Esophagus (tissue), 2 donors: Measurements from ENCODE around the gene SLC39A11. TPM values are rescaled to one million over a fixed set of nuclear protein-coding genes. Genes with fewer than 3 reads are reported as not detected.

Experiments
- H3K27ac ChIP-seq, 2 donors: one replicate each; pipeline ENCODE4 v1.5.1; 2013; ENCODE audit warnings: low read depth in 2 of 2, mild to moderate bottlenecking in 2 of 2, inconsistent platforms in 1 of 2, low read length in 1 of 2, moderate library complexity in 1 of 2
- H3K27me3 ChIP-seq, 2 donors: one replicate each; pipeline ENCODE4 v1.6.1; 2013; ENCODE audit warnings: low read length in 2 of 2, control low read depth in 1 of 2, mild to moderate bottlenecking in 1 of 2; ENCODE audit not compliant: insufficient read depth in 2 of 2, control insufficient read depth in 1 of 2
- H3K36me3 ChIP-seq, 2 donors: one replicate each; pipeline ENCODE4 v1.6.1; 2013; ENCODE audit warnings: low read length in 1 of 2; ENCODE audit not compliant: control insufficient read depth in 2 of 2, insufficient read depth in 2 of 2
- H3K4me1 ChIP-seq, 2 donors: one replicate each; pipeline ENCODE4 v1.6.1; 2013; ENCODE audit warnings: low read length in 1 of 2; ENCODE audit not compliant: control insufficient read depth in 2 of 2, insufficient read depth in 2 of 2
- H3K4me3 ChIP-seq, 2 donors: one replicate each; pipeline ENCODE4 v1.5.1; 2013; ENCODE audit warnings: low read length in 2 of 2, mild to moderate bottlenecking in 2 of 2, low read depth in 1 of 2, moderate library complexity in 1 of 2
- H3K9me3 ChIP-seq, 2 donors: one replicate each; pipeline ENCODE4 v1.6.1; 2013; ENCODE audit warnings: mild to moderate bottlenecking in 2 of 2, low read depth in 1 of 2, low read length in 1 of 2, moderate library complexity in 1 of 2; ENCODE audit not compliant: control insufficient read depth in 2 of 2, insufficient read depth in 1 of 2
- WGBS, 2 donors: extraction: QIAGEN DNeasy Blood & Tissue Kit; methylation state at CpG; one replicate each; pipeline ENCODE4 v1.1.7; 2013; 5-methylcytosine and 5-hydroxymethylcytosine counted together
- polyA plus RNA-seq, 2 donors: library from polyadenylated mRNA; stranded (reverse); fragments of 200-250 nt; gene quantifications; one replicate each; pipeline ENCODE4 v1.2.3, GENCODE V29; 2013
- donor health status: healthy with polysubstance abuse.
- donor health status: Bipolar disorder and iron deficiency.

Gene SLC39A11
- polyA plus RNA-seq, 2 donors: 10.6 to 11.7 TPM

DNA sequence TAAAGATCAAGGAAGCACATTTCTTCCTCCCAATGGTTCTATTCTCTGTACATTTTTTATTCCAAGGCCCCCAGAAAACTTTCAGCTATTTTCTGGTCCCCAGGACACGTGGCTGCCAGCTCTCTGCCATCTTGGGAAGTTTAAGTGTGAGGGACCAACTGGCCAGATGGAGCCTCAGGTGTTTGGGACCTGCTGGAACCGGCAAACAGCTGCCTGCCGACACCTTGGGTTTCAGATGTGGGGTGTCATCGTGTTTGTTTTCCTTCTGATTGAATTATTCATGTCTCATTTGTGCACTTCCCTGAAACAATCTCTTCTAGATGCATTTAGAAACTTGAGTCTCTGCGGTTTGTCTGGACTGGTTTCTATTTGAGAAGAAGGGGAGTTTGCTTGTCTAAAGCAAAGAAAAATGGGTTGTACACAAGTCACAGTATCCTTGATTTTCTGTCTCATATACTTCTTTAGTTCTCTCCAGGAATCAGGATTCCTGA lies 386.5 kb downstream of the SLC39A11 start:
- Histone ChIP-seq H3K4me1 (peaks cover 0 to 7% of the 10 kb centered on the region in 2 donors), H3K4me3 (no peak overlapping the region), H3K36me3 (no peaks in the 10 kb centered on the region), H3K27ac (peak overlapping the region in 1 of 2 donors; percentile 34), H3K27me3 (no peaks in the 10 kb centered on the region), H3K9me3 (no peaks in the 10 kb centered on the region)
- WGBS, 2 donors: 48 to 61% methylated on average over 5 of the region's 5 CpGs

DNA sequence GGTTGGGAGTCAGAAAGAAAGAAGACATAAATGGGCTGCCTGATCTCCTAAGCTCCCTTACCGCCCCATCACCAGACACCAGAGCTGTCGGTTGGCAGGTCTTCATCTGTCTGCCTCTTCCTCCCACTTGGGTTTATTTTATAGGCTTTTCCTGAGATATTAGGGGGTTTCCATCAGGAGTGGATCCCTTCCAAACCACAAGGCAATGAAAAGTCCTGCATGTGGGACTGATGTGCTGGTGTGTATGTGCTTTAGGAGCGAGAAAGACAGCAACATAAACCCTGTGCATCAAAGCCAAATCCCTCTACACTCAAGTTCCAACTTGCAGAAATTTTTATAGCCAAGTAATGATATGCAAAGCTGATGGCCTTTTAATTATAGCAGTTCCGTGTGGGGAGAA lies 389.5 kb downstream of the SLC39A11 start:
- Histone ChIP-seq H3K4me1 (peaks cover 0 to 13% of the 10 kb centered on the region in 2 donors), H3K4me3 (no peak overlapping the region), H3K9me3 (no peaks in the 10 kb centered on the region), H3K27ac (peak overlapping the region; percentile 18 to 72), H3K27me3 (no peaks in the 10 kb centered on the region), H3K36me3 (no peaks in the 10 kb centered on the region)
- 45 to 53% methylated on average over 4 of the region's 4 CpGs for WGBS, 2 donors

DNA sequence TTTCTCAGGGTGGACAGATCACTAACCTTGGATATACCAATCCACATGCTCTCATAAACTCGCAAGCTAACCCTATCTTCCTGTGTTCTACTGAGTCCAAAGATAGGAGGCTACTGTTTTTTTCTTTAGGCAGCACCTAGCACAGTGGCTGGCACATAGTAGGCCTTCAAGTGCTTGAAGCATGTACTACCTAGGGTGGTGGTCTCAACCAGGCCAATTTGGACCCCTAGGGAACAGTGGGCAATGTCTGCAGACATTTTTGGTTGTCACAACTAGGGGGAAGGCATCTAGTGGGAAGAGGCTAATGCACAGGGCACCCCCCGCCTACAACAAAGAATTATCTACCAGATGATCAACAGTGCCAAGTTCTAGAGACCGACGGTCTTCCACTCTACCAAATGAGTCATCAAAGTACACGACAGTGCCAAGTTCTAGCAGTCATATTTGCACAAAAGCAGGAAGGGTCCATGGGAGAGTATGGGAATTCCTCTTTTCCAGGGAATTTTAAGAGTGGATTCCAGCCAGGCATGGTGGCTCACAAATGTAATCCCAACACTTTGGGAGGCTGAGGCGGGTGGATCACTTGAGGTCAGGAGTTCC lies 390.3 kb downstream of the SLC39A11 start:
- no peaks in the 10 kb centered on the region for H3K9me3 ChIP-seq
- peaks cover 0 to 11% of the 10 kb centered on the region in 2 donors for H3K4me1 ChIP-seq
- H3K4me3 ChIP-seq: no peak overlapping the region
- 46 to 62% methylated on average over 6 of the region's 6 CpGs for WGBS, 2 donors
- no peaks in the 10 kb centered on the region for H3K36me3 ChIP-seq
- no peak overlapping the region for H3K27ac ChIP-seq
- no peaks in the 10 kb centered on the region for H3K27me3 ChIP-seq

DNA sequence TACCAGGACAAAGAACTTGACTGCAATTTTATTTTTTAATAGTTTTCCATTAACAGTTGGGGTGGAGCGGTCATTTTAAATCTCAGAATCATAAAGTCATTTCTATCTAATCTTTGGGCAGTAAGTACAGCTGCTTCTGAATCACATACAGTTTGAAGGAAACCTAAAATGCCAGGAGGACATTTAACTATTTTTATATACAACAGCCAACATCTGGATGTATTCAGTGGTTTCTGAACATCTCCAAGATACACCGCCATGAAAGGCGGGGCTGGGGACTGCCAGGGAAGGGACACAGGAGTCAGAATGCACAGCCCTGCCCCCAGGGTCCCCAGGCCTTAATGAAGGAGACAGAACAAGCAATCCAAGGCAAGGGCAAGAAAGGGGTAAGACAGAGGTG lies 392.3 kb downstream of the SLC39A11 start:
- no peaks in the 10 kb centered on the region for H3K36me3 ChIP-seq
- WGBS, 2 donors: 94 to 95% methylated on average over 3 of the region's 3 CpGs
- peaks cover 0 to 11% of the 10 kb centered on the region in 2 donors for H3K4me1 ChIP-seq
- H3K27ac ChIP-seq: no peak overlapping the region
- H3K9me3 ChIP-seq: no peaks in the 10 kb centered on the region
- H3K27me3 ChIP-seq: no peaks in the 10 kb centered on the region
- no peak overlapping the region for H3K4me3 ChIP-seq

DNA sequence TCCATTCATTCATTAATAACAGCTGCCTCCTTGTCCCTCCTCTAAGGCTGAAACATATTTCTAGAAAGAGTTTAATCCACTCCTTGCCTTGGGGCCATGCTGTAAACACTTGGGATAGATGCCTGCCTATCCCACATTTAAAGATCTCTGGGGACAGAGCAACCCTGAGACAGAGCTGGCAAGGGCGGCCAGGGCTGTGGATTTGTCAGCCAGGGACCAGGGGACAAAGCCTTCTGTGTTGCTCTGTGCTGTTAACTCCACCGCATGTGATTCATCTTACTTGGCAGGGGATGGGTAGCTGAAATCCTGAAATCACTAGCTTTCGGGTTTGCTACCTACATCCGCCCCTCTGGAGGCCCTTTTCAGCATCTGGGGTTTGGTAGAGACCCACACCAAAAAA lies 392.9 kb downstream of the SLC39A11 start:
- H3K9me3 ChIP-seq: no peaks in the 10 kb centered on the region

DNA sequence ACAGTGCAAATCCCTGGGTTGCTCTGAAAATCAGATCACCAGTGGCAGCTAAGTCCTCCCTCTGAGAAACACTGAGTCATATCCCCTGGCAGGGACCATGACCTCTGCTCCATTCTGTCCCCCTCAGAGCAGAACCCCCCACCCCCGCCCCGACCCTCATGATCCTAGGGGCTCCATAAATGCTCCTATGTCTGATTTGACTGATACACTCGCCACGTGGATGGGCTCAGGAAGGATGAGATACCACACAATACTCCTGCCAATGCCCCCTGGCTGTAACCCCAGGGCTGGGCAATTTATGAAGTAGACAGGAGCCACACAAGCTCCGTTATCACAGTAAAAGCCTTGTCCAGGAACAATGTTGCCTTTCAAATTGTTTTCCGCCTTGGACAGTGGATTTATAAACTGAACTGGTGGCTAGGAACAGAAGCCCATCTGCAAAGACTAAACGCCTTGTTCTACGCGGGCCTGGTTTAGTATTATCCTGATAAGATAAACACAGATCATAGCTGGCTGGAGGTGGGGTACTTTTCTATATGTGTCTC lies 394.8 kb downstream of the SLC39A11 start:
- 71 to 81% methylated on average over 9 of the region's 9 CpGs for WGBS, 2 donors
- H3K4me1 ChIP-seq: peaks cover 0 to 9% of the 10 kb centered on the region in 2 donors
- no peak overlapping the region for H3K27ac ChIP-seq
- H3K27me3 ChIP-seq: no peaks in the 10 kb centered on the region
- H3K36me3 ChIP-seq: no peaks in the 10 kb centered on the region
- H3K9me3 ChIP-seq: no peaks in the 10 kb centered on the region
- H3K4me3 ChIP-seq: no peak overlapping the region

More for the DNA sequence above, 392.9 kb downstream of the SLC39A11 start:
- 51 to 52% methylated on average over 4 of the region's 4 CpGs for WGBS, 2 donors
- no peak overlapping the region for H3K27ac ChIP-seq
- H3K4me1 ChIP-seq: peaks cover 0 to 11% of the 10 kb centered on the region in 2 donors
- H3K27me3 ChIP-seq: no peaks in the 10 kb centered on the region
- H3K4me3 ChIP-seq: no peak overlapping the region
- H3K36me3 ChIP-seq: no peaks in the 10 kb centered on the region

DNA sequence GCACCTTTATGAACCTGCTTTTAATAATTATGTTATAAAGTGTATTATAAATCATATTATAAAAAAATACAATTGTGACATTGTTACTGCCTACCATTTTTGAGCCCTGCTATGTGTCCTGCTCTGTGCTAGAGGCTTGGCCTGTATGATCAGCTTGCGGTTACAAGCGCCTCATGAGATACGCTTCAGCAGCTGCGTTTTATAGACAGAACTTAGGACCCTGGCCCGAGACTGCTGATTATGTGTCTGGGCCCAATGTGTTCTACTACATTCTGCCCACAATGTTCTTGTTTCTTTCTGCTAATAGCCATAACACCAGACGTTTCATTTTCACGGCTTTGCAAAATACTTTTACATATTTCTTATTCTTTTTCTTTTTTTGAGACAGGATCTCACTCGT lies 395.8 kb downstream of the SLC39A11 start:
- no peak overlapping the region for H3K27ac ChIP-seq
- H3K27me3 ChIP-seq: no peaks in the 10 kb centered on the region
- 87 to 93% methylated on average over 8 of the region's 8 CpGs for WGBS, 2 donors
- H3K36me3 ChIP-seq: no peaks in the 10 kb centered on the region
- H3K4me3 ChIP-seq: no peak overlapping the region
- H3K4me1 ChIP-seq: peaks cover 0 to 6% of the 10 kb centered on the region in 2 donors
- no peaks in the 10 kb centered on the region for H3K9me3 ChIP-seq

DNA sequence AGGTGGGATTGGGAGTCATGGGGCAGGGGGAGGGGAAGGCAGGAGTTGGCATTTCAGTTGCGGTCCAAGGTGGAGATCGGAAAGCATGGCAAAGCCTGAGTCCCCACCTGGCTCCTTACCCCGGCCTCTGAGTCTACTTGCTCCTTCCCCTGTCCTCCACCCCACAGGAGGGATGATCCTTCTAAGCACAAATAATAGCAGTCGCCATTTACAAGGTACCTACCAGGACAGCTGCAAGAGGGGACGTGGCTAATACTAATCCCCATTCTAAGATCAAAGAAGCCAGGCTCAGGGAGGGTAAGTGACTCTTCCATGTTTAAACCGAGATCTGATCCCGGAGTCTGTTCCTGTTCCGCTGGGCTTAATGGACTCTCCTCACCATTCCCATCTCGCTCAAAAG lies 396.3 kb downstream of the SLC39A11 start:
- Histone ChIP-seq H3K4me1 (peaks cover 0 to 6% of the 10 kb centered on the region in 2 donors), H3K9me3 (no peaks in the 10 kb centered on the region), H3K27ac (no peak overlapping the region), H3K36me3 (no peaks in the 10 kb centered on the region), H3K4me3 (no peak overlapping the region), H3K27me3 (no peaks in the 10 kb centered on the region)
- 94 to 95% methylated on average over 9 of the region's 9 CpGs for WGBS, 2 donors

DNA sequence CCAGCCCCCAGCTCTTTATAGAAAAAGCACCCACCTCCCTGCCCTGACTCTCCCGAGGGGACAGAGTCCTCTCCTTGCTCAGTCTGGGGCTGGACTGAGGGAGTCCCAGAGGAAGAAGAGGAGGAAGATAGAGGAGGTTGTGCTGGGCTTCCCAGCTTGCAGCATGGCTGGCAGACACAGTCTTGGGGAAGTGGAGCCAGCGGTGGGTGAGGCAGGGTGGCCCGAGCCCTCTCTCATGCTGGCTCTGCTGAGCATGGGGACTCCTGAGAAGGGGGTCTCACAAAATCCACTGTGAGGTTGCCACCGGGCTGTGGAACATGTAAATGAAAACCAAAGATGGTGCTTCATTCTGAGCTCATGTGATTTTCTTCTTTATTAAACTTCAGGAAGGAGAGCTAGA lies 398.5 kb downstream of the SLC39A11 start:
- Histone ChIP-seq H3K27me3 (no peaks in the 10 kb centered on the region), H3K4me3 (no peak overlapping the region), H3K9me3 (no peaks in the 10 kb centered on the region), H3K4me1 (peaks cover 0 to 8% of the 10 kb centered on the region in 2 donors), H3K27ac (no peak overlapping the region), H3K36me3 (no peaks in the 10 kb centered on the region)
- 94 to 95% methylated on average over 4 of the region's 4 CpGs for WGBS, 2 donors
